ENCODE measurements around the gene CNTNAP2.

DNA sequence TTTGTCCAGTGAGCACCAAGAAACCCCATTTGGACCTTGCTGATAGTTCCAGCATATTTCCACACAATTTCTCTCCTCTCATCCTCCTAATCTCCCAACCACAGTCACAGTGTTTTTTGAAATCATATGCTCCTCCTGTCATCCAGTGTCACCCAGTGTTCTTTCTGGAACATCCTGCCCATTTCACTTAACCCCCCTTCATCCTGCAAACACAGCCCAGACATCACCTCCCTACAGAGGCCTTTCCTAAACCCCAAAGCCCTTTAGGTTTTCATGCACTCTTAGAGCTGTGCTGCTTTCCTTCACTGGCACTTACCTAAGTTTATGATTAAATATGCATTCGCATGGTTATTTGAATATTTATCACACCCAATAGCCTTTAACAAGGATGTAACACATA is 1316.0 kb downstream of the CNTNAP2 start:
- TF ChIP-seq CTCF (conservative IDR thresholded peaks at IDR 0.05; ENCODE audit: low read depth, low read length) (no peak), EZH2 (IDR thresholded peaks at IDR 0.05; ENCODE audit: borderline replicate concordance, low read depth, low read length, poor library complexity, severe bottlenecking) (no peak)
